OCI-M2 (cell line): ENCODE results near the gene PPP1R14B.

Experiments used
- DNase-seq: peaks from one replicate; lab custom pipeline; 2025; ENCODE audit not compliant: unreplicated experiment; lab: John Stamatoyannopoulos, UW

The PPP1R14B gene

GRCh38 chr11:64231546-64231945, 15.2 kb downstream of the PPP1R14B start:
- no peak for DNase-seq

GRCh38 chr11:64230985-64231365, 15.8 kb downstream of the PPP1R14B start:
- no peak for DNase-seq

- DNase-seq: peak; percentile 50
Measured at GRCh38 chr11:64230171-64230984, 16.4 kb downstream of the PPP1R14B start, which contains the start of gene DNAJC4. TSS of gene DNAJC4 (plus strand) at chr11:64230548. CDS start at chr11:64230855, 307 bp downstream.

- no peak for DNase-seq
Measured at GRCh38 chr11:64229744-64230170, 17.0 kb downstream of the PPP1R14B start.

- no peak for DNase-seq
Measured at GRCh38 chr11:64229090-64229743, 17.5 kb downstream of the PPP1R14B start.

GRCh38 chr11:64227405-64227956, 19.3 kb downstream of the PPP1R14B start:
- no peak for DNase-seq

- DNase-seq: no peak
Measured at GRCh38 chr11:64226507-64227051, 20.2 kb downstream of the PPP1R14B start.

- DNase-seq: no peak
Measured at GRCh38 chr11:64225608-64226506, 20.9 kb downstream of the PPP1R14B start, which contains the start of the genes NUDT22 and TRPT1. TSS of gene NUDT22 (plus strand) at chr11:64226274. CDS start at chr11:64226653, 379 bp downstream. TSS of gene TRPT1 (minus strand) at chr11:64226186. CDS start at chr11:64225860, 326 bp downstream.

GRCh38 chr11:64224891-64225607, 21.7 kb downstream of the PPP1R14B start:
- no peak for DNase-seq

GRCh38 chr11:64224151-64224890, 22.4 kb downstream of the PPP1R14B start:
- DNase-seq: no peak

- DNase-seq: no peak
Measured at GRCh38 chr11:64223001-64223651, 23.6 kb downstream of the PPP1R14B start.

- DNase-seq: no peak
Measured at GRCh38 chr11:64222651-64223000, 24.1 kb downstream of the PPP1R14B start.

GRCh38 chr11:64220798-64221197, 25.9 kb downstream of the PPP1R14B start:
- no peak for DNase-seq

- DNase-seq: no peak
Measured at GRCh38 chr11:64220271-64220670, 26.5 kb downstream of the PPP1R14B start.

GRCh38 chr11:64219755-64220154, 27.0 kb downstream of the PPP1R14B start:
- DNase-seq: no peak

GRCh38 chr11:64219354-64219684, 27.4 kb downstream of the PPP1R14B start:
- DNase-seq: no peak

GRCh38 chr11:64218628-64219353, 28.0 kb downstream of the PPP1R14B start:
- no peak for DNase-seq

- no peak for DNase-seq
Measured at GRCh38 chr11:64216879-64217278, 29.9 kb downstream of the PPP1R14B start.
